Activated CD4-positive, alpha-beta T cell treated with anti-CD3 and anti-CD28 coated beads, Interleukin-2, amount 10 ng/mL, durations not matched to agents 24 days and 14 days (primary cell): Measurements from ENCODE around the gene TMEM14A. TPM values are rescaled to one million over a fixed set of nuclear protein-coding genes. Genes with fewer than 3 reads are reported as not detected.

Experiments used
- DNase-seq: peaks from one replicate; pipeline ENCODE4 v3.0.0; 2022
- H3K27ac Mint-ChIP-seq: one replicate; pipeline ENCODE4 v1.8.0; 2022; ENCODE audit warnings: mild to moderate bottlenecking, mixed read lengths
- H3K27me3 Mint-ChIP-seq: one replicate; pipeline ENCODE4 v1.8.0; 2022; ENCODE audit warnings: mixed read lengths
- H3K36me3 Mint-ChIP-seq: one replicate; pipeline ENCODE4 v1.8.0; 2022; ENCODE audit warnings: low read depth, mild to moderate bottlenecking, mixed read lengths
- H3K4me1 Mint-ChIP-seq: one replicate; pipeline ENCODE4 v1.8.0; 2021; ENCODE audit warnings: mixed read lengths
- H3K4me3 Mint-ChIP-seq: one replicate; pipeline ENCODE4 v1.8.0; 2022; ENCODE audit warnings: mild to moderate bottlenecking, moderate library complexity, mixed read lengths
- H3K9me3 Mint-ChIP-seq: one replicate; pipeline ENCODE4 v1.8.0; 2021; ENCODE audit warnings: mixed read lengths
- intact Hi-C: fragments of 100-400 bp; cut with micrococcal nuclease; formaldehyde crosslinking; loops from one replicate; pipeline ENCODE4 v1.15.1; 2023
- total RNA-seq: library from RNA; stranded (reverse); gene quantifications from 2 replicates; pipeline ENCODE4 v1.2.3, GENCODE V29; 2022

The TMEM14A gene
- total RNA-seq, 1 donor from 2014 or later, result 13.0 TPM

GRCh38 chr6:52724406-52725121, 53.7 kb downstream of the TMEM14A start:
- Mint-ChIP-seq H3K27ac (no peak overlapping the region), H3K9me3 (no peaks in the 10 kb centered on the region), H3K4me3 (no peak overlapping the region), H3K36me3 (no peaks in the 10 kb centered on the region), H3K27me3 (peaks cover 4% of the 10 kb centered on the region), H3K4me1 (no peaks in the 10 kb centered on the region)
- peak; percentile 84 for DNase-seq
- intact Hi-C loops, result loop anchor here (10.0 kb wide), 1 partner anchor 760 kb away; no protein-coding TSS in a partner anchor

- intact Hi-C loops, result loop anchor here (10.0 kb wide), 1 partner anchor 760 kb away; no protein-coding TSS in a partner anchor
- Mint-ChIP-seq H3K27ac (no peak overlapping the region), H3K9me3 (no peaks in the 10 kb centered on the region), H3K27me3 (peaks cover 4% of the 10 kb centered on the region), H3K4me1 (no peaks in the 10 kb centered on the region), H3K4me3 (no peak overlapping the region), H3K36me3 (no peaks in the 10 kb centered on the region)
- no peak for DNase-seq
These were observed 54.2 kb downstream of the TMEM14A start for GRCh38 chr6:52725143-52725534.

- DNase-seq, result no peak
- Mint-ChIP-seq H3K36me3 (no peaks in the 10 kb centered on the region), H3K4me3 (no peak overlapping the region), H3K27ac (no peak overlapping the region), H3K4me1 (no peaks in the 10 kb centered on the region), H3K9me3 (no peaks in the 10 kb centered on the region), H3K27me3 (peaks cover 4% of the 10 kb centered on the region)
- intact Hi-C loops, result loop anchor here (10.0 kb wide), 1 partner anchor 759 kb away; no protein-coding TSS in a partner anchor
These were observed 54.8 kb downstream of the TMEM14A start for GRCh38 chr6:52725535-52726192.

GRCh38 chr6:52726193-52726542, 55.3 kb downstream of the TMEM14A start:
- peaks cover 4% of the 10 kb centered on the region for H3K27me3 Mint-ChIP-seq
- H3K27ac Mint-ChIP-seq, result no peak overlapping the region
- no peaks in the 10 kb centered on the region for H3K36me3 Mint-ChIP-seq
- no peak for DNase-seq
- intact Hi-C loops, result loop anchor here (10.0 kb wide), 1 partner anchor 759 kb away; no protein-coding TSS in a partner anchor
- H3K4me1 Mint-ChIP-seq, result no peaks in the 10 kb centered on the region
- H3K4me3 Mint-ChIP-seq, result no peak overlapping the region
- no peaks in the 10 kb centered on the region for H3K9me3 Mint-ChIP-seq

- no peaks in the 10 kb centered on the region for H3K9me3 Mint-ChIP-seq
- intact Hi-C loops, result loop anchor here (10.0 kb wide), 1 partner anchor 758 kb away; no protein-coding TSS in a partner anchor
These were observed 56.0 kb downstream of the TMEM14A start for GRCh38 chr6:52726741-52727535.

GRCh38 chr6:52727908-52728307, 57.0 kb downstream of the TMEM14A start:
- Mint-ChIP-seq H3K27ac (no peak overlapping the region), H3K9me3 (no peaks in the 10 kb centered on the region), H3K4me3 (no peak overlapping the region), H3K27me3 (peaks cover 4% of the 10 kb centered on the region), H3K36me3 (no peaks in the 10 kb centered on the region), H3K4me1 (no peaks in the 10 kb centered on the region)
- intact Hi-C loops, result loop anchor here (10.0 kb wide), 1 partner anchor 757 kb away; no protein-coding TSS in a partner anchor
- no peak for DNase-seq

More at GRCh38 chr6:52726741-52727535, 56.0 kb downstream of the TMEM14A start:
- Mint-ChIP-seq H3K27ac (no peak overlapping the region), H3K4me3 (no peak overlapping the region), H3K4me1 (no peaks in the 10 kb centered on the region), H3K27me3 (peaks cover 4% of the 10 kb centered on the region), H3K36me3 (no peaks in the 10 kb centered on the region)
- no peak for DNase-seq

GRCh38 chr6:52728394-52728793, 57.5 kb downstream of the TMEM14A start:
- Mint-ChIP-seq H3K27me3 (peaks cover 4% of the 10 kb centered on the region), H3K9me3 (no peaks in the 10 kb centered on the region), H3K4me1 (no peaks in the 10 kb centered on the region), H3K4me3 (no peak overlapping the region), H3K36me3 (no peaks in the 10 kb centered on the region), H3K27ac (no peak overlapping the region)
- DNase-seq, result no peak
- intact Hi-C loops, result loop anchor here (10.0 kb wide), 1 partner anchor 756 kb away; no protein-coding TSS in a partner anchor

GRCh38 chr6:52729576-52729975, 58.7 kb downstream of the TMEM14A start:
- Mint-ChIP-seq H3K27ac (no peak overlapping the region), H3K9me3 (no peaks in the 10 kb centered on the region), H3K27me3 (peaks cover 4% of the 10 kb centered on the region), H3K4me3 (no peak overlapping the region), H3K36me3 (no peaks in the 10 kb centered on the region), H3K4me1 (no peaks in the 10 kb centered on the region)
- no peak for DNase-seq
- intact Hi-C loops, result loop anchor here (10.0 kb wide), 1 partner anchor 755 kb away; no protein-coding TSS in a partner anchor

- intact Hi-C loops, result no loop called here
- no peaks in the 10 kb centered on the region for H3K36me3 Mint-ChIP-seq
- DNase-seq, result no peak
- H3K27me3 Mint-ChIP-seq, result no peaks in the 10 kb centered on the region
- H3K4me1 Mint-ChIP-seq, result no peaks in the 10 kb centered on the region
- H3K4me3 Mint-ChIP-seq, result no peak overlapping the region
- H3K9me3 Mint-ChIP-seq, result no peaks in the 10 kb centered on the region
- no peak overlapping the region for H3K27ac Mint-ChIP-seq
These were observed 60.8 kb downstream of the TMEM14A start for GRCh38 chr6:52731719-52732118.

GRCh38 chr6:52733172-52733571, 62.3 kb downstream of the TMEM14A start:
- Mint-ChIP-seq H3K36me3 (no peaks in the 10 kb centered on the region), H3K27me3 (no peaks in the 10 kb centered on the region), H3K27ac (no peak overlapping the region), H3K4me3 (no peak overlapping the region), H3K4me1 (no peaks in the 10 kb centered on the region), H3K9me3 (no peaks in the 10 kb centered on the region)
- intact Hi-C loops, result no loop called here
- no peak for DNase-seq

- no peaks in the 10 kb centered on the region for H3K9me3 Mint-ChIP-seq
- no peaks in the 10 kb centered on the region for H3K27me3 Mint-ChIP-seq
These were observed 63.2 kb downstream of the TMEM14A start for GRCh38 chr6:52734072-52734471.

GRCh38 chr6:52735071-52735470, 64.2 kb downstream of the TMEM14A start:
- no peak overlapping the region for H3K27ac Mint-ChIP-seq
- H3K9me3 Mint-ChIP-seq, result no peaks in the 10 kb centered on the region
- no peak for DNase-seq
- no peaks in the 10 kb centered on the region for H3K4me1 Mint-ChIP-seq
- H3K27me3 Mint-ChIP-seq, result no peaks in the 10 kb centered on the region
- no peak overlapping the region for H3K4me3 Mint-ChIP-seq
- intact Hi-C loops, result no loop called here
- no peaks in the 10 kb centered on the region for H3K36me3 Mint-ChIP-seq

More at GRCh38 chr6:52734072-52734471, 63.2 kb downstream of the TMEM14A start:
- DNase-seq, result no peak
- H3K4me3 Mint-ChIP-seq, result no peak overlapping the region
- H3K4me1 Mint-ChIP-seq, result no peaks in the 10 kb centered on the region
- no peaks in the 10 kb centered on the region for H3K36me3 Mint-ChIP-seq
- intact Hi-C loops, result no loop called here
- H3K27ac Mint-ChIP-seq, result no peak overlapping the region

- H3K27me3 Mint-ChIP-seq, result no peaks in the 10 kb centered on the region
- no peak overlapping the region for H3K27ac Mint-ChIP-seq
- DNase-seq, result no peak
- no peaks in the 10 kb centered on the region for H3K9me3 Mint-ChIP-seq
- intact Hi-C loops, result no loop called here
- H3K4me1 Mint-ChIP-seq, result no peaks in the 10 kb centered on the region
- H3K4me3 Mint-ChIP-seq, result no peak overlapping the region
- H3K36me3 Mint-ChIP-seq, result no peaks in the 10 kb centered on the region
These were observed 65.2 kb downstream of the TMEM14A start for GRCh38 chr6:52736145-52736544.
